RWPE2 (cell line): ENCODE measurements around the gene ZNF771.

Experiments
- ATAC-seq: fragments of 200-7000 bp; cut with Tn5 transposase; 3 replicates; pipeline ENCODE4 v1.9.1; 2021; ENCODE audit warnings: low read depth
- DNase-seq: peaks from one replicate; pipeline ENCODE4 v3.0.0-alpha.2; 2020; ENCODE audit warnings: low spot score
- H3K27ac ChIP-seq: fragments of 450-650 bp; 2 replicates; pipeline ENCODE4 v1.5.1; 2017; ENCODE audit warnings: mild to moderate bottlenecking; ENCODE audit not compliant: poor library complexity, severe bottlenecking
- H3K27me3 ChIP-seq: fragments of 250-450 bp; sonication (Bioruptor Pico); 2 replicates; pipeline ENCODE4 v1.5.1; 2021; ENCODE audit warnings: mild to moderate bottlenecking, moderate library complexity; ENCODE audit not compliant: insufficient read depth, poor library complexity, severe bottlenecking
- H3K36me3 ChIP-seq: fragments of 250-450 bp; sonication (Bioruptor Pico); 2 replicates; pipeline ENCODE4 v1.5.1; 2020; ENCODE audit warnings: low read depth, mild to moderate bottlenecking, moderate library complexity
- H3K4me1 ChIP-seq: fragments of 250-450 bp; sonication (Bioruptor Pico); 2 replicates; pipeline ENCODE4 v1.5.1; 2021; ENCODE audit warnings: mild to moderate bottlenecking, moderate library complexity; ENCODE audit not compliant: insufficient read depth, poor library complexity, severe bottlenecking
- H3K4me3 ChIP-seq: fragments of 250-450 bp; sonication (Bioruptor Pico); 2 replicates; pipeline ENCODE4 v1.5.1; 2021; ENCODE audit warnings: mild to moderate bottlenecking, moderate library complexity; ENCODE audit not compliant: severe bottlenecking
- H3K9me3 ChIP-seq: fragments of 250-450 bp; sonication (Bioruptor Pico); 2 replicates; pipeline ENCODE4 v1.5.1; 2021; ENCODE audit warnings: mild to moderate bottlenecking, moderate library complexity; ENCODE audit not compliant: severe bottlenecking
- TF ChIP-seq, protein P1 (sequence below): fragments of 450-650 bp; IDR thresholded peaks from one replicate; pipeline ENCODE4 v1.5.1; 2017; ENCODE audit warnings: mild to moderate bottlenecking, moderate library complexity; ENCODE audit not compliant: poor library complexity, severe bottlenecking

ZNF771 gene

DNA sequence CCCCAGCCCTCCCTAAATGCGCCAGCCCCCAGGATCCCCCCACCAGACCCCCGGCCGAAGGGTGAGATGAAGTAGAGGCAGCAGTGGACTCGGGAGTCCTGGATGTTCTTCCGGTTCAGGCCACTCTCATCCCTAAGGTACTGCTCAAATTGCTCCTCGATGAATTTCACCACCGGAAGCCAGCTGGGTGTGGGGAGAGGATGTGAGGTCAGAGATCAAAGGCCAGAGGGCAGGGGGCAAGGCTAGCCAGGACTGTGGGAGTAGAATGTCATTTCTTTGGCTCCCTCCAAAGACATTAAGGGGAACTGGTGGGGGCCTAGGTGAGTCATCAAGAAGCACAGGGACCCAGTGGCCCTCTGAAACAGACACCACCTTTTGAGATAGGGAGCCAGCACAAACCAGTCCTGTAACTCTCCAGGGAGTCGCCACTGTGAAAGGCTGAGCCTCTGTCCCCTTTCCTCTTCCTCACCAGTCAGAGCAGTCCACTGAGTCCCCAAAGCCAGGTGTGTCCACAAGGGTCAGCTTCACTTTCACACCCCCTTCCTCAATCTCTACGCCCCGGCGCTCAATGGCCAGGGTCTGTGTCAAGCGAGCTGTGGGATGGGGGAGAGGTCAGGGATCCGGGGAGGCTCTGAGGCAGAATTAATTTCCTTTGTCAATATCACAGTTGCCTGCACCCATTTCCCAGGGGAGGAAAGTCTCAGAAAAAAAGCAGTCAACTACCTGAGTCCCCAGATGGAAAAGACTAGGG, 25.9 kb upstream of the ZNF771 start:
- Histone ChIP-seq H3K36me3 (no peaks in the 10 kb centered on the region), H3K27me3 (no peaks in the 10 kb centered on the region), H3K4me1 (peaks cover 4% of the 10 kb centered on the region), H3K27ac (no peak overlapping the region), H3K9me3 (no peaks in the 10 kb centered on the region), H3K4me3 (no peak overlapping the region)
- no peak for DNase-seq
- ATAC-seq: no peak
- TF ChIP-seq, protein P1, sequence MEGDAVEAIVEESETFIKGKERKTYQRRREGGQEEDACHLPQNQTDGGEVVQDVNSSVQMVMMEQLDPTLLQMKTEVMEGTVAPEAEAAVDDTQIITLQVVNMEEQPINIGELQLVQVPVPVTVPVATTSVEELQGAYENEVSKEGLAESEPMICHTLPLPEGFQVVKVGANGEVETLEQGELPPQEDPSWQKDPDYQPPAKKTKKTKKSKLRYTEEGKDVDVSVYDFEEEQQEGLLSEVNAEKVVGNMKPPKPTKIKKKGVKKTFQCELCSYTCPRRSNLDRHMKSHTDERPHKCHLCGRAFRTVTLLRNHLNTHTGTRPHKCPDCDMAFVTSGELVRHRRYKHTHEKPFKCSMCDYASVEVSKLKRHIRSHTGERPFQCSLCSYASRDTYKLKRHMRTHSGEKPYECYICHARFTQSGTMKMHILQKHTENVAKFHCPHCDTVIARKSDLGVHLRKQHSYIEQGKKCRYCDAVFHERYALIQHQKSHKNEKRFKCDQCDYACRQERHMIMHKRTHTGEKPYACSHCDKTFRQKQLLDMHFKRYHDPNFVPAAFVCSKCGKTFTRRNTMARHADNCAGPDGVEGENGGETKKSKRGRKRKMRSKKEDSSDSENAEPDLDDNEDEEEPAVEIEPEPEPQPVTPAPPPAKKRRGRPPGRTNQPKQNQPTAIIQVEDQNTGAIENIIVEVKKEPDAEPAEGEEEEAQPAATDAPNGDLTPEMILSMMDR: no peak

DNA sequence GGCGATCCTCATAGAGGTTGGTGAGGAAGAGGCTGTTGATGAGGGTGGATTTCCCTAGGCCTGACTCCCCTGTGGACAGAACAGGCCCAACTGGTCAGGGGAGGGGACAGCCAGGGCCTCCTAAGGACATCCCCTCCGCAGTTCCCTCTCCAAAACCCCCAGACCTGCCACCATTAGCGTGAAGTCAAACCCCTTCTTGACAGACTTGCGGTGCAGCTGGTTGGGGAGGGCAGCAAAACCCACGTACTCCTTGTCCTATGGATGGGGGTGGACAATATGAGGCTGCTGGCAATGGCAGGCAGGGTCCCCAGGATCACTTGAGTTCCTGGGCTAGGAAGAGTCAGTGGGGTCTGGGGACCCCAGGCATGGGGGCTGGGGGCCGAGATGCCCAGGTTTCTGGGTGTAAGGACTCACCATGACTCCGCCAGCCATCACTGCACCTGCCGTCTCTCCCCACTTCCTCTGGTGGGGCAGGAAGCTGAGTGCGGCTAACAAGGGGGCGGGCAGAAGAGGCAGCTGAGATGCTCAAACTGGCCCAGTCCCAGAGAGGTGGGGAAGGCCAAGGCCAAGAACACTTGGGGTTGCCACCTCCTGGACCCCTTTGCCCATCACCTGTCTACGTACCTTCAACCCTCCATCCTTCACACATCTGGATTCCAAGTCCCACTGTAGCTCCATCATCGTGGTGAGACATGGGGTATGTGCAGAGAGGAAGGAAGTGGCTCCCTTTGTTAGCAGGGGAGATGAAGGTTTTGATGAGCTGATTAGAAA, 25.1 kb upstream of the ZNF771 start, which contains the start of gene SEPTIN1:
Gene SEPTIN1 (minus strand): TSS at position 451 of the 771 bp plus-strand sequence. CDS start 19 bp downstream, at position 432.
- no peak for DNase-seq
- no peak within 1 kb of the TSS for H3K27ac ChIP-seq
- ATAC-seq: no peak

DNA sequence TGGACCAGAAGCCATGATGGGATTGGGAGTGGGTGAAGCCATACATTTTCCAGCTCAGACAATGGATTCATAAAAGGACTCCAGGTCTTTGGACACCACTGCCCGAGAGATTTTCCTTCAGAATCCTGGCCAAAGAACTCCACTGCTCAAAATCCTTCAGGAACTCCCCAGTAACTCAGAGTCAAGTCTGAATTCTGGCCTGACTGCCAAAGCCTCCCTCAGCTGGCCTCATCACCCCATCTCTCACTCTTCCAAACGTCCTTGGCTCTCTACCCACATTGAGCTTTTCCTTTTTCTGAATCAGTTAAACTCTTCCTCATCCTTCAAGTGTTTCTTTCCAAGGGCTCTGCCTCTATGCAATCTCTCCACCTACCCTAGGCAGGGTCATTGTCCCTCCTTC, 23.9 kb upstream of the ZNF771 start:
- no peaks in the 10 kb centered on the region for H3K36me3 ChIP-seq
- H3K27me3 ChIP-seq: no peaks in the 10 kb centered on the region
- no peak overlapping the region for H3K4me3 ChIP-seq
- no peaks in the 10 kb centered on the region for H3K4me1 ChIP-seq
- TF ChIP-seq, protein P1: no peak
- H3K9me3 ChIP-seq: no peaks in the 10 kb centered on the region
- DNase-seq: no peak
- no peak for ATAC-seq
- H3K27ac ChIP-seq: no peak overlapping the region

More for the DNA sequence above, 25.1 kb upstream of the ZNF771 start, which contains the start of gene SEPTIN1:
- no peaks in the 10 kb centered on the region for H3K36me3 ChIP-seq
- no peaks in the 10 kb centered on the region for H3K27me3 ChIP-seq
- no peak within 1 kb of the TSS for H3K4me3 ChIP-seq
- H3K9me3 ChIP-seq: no peaks in the 10 kb centered on the region
- peaks cover 2% of the 10 kb centered on the region for H3K4me1 ChIP-seq
- TF ChIP-seq, protein P1: no peak

DNA sequence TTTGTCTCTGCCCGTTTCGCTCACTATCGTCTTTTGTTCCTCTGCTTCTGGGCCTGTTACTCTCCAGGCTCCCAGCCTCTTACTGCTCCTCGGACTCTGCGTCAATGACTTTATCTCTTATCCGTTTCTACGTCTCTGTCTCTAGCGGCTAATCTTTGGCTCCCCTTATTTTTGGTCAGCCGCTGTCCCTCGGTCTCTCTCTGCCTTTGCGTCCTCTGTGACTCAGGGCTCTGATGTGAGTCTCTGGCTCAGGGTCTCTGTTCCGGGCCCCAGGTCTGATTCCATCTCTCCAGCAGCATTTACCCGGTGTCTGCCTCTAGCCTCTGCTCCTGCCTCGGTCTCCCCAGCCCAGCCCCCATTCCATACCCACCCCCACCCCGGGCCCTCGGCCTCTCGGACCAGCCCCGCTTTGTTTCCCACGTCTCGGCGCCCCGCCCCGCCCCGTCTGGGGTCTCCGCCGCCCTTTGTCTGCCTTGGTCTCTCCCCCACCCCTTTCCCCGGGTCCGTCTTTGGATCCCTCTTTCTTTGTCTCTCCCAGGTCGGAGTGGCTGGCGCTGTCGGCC, 12.7 kb upstream of the ZNF771 start:
- TF ChIP-seq, protein P1: no peak
- no peaks in the 10 kb centered on the region for H3K9me3 ChIP-seq
- ATAC-seq: peak; percentile 5; the same call in 1 of the 3 replicates
- peak overlapping the region; percentile 63 for H3K27ac ChIP-seq
- H3K4me3 ChIP-seq: peak overlapping the region; percentile 95
- H3K36me3 ChIP-seq: peaks cover 7% of the 10 kb centered on the region
- DNase-seq: no peak
- no peaks in the 10 kb centered on the region for H3K4me1 ChIP-seq
- no peaks in the 10 kb centered on the region for H3K27me3 ChIP-seq
